ENCODE data around the gene NPTX1. TPM values are rescaled to one million over a fixed set of nuclear protein-coding genes. Genes with fewer than 3 reads are reported as not detected.

The NPTX1 gene, protein sequence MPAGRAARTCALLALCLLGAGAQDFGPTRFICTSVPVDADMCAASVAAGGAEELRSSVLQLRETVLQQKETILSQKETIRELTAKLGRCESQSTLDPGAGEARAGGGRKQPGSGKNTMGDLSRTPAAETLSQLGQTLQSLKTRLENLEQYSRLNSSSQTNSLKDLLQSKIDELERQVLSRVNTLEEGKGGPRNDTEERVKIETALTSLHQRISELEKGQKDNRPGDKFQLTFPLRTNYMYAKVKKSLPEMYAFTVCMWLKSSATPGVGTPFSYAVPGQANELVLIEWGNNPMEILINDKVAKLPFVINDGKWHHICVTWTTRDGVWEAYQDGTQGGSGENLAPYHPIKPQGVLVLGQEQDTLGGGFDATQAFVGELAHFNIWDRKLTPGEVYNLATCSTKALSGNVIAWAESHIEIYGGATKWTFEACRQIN
- 1.1 and 3.4 TPM in 2 replicates for total RNA-seq

DNA sequence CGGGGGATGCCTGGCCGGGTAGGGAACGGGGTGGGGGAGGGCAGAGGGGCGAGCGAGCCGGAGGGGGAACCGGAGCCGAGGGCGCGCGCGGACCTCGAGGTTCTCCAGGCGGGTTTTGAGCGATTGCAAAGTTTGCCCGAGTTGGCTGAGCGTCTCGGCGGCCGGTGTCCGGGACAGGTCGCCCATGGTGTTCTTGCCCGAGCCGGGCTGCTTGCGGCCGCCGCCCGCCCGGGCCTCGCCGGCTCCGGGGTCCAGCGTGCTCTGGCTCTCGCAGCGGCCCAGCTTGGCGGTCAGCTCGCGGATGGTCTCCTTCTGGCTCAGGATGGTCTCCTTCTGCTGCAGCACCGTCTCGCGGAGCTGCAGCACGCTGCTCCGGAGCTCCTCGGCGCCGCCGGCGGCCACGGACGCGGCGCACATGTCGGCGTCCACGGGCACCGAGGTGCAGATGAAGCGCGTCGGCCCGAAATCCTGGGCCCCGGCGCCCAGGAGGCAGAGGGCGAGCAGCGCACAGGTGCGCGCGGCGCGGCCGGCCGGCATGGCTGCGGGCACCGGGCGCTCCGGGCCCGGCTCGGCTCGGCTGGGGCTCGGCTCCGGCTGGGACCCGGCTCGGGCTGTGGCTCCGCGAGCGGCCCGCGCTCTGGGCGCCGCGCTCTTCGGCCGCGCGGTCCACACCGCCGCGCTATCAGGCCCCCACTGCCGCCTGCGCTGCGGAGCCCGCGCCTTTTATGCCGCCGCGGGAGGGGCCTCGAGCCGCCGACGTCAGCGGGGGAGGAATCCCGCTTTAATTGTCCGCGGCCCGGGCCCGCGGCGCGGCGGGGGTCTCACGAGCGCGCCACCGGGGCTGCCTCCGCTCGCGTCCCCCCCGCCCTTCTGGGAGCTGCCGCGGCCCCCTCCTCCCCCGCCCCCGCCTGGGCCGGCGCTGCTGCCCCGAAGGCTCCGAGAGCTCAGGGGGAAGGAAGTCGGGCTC, at the start of gene NPTX1:
NPTX1 (minus strand) TSS at position 698 of the 967 bp plus-strand sequence; CDS start at position 537, 161 bp downstream.

Small RNA genes lying within 50 kb of the gene (small RNA-seq; reads per million reads assigned to genes)
- gene AC120024.2 (not detected), gene AC120024.3 (not detected), gene MIR4730 (2.3 reads per million, percentile 52 among the genes with 10 or more reads in this experiment)

Other genes with a start within 250 kb of the NPTX1 start
- gene RNF213, start 215.8 kb downstream of the NPTX1 start, total RNA-seq, result 160 and 199 TPM in 2 replicates
- gene ENDOV, start 61.4 kb downstream of the NPTX1 start, total RNA-seq, result 21.6 and 27.7 TPM in 2 replicates
- 36.6 and 40.4 TPM in 2 replicates for gene RPTOR, start 68.2 kb upstream of the NPTX1 start, total RNA-seq

Measured in hair follicle dermal papilla cell (primary cell).